GM12891 (cell line): ENCODE measurements around the gene TTC5. TPM values are rescaled to one million over a fixed set of nuclear protein-coding genes. Genes with fewer than 3 reads are reported as not detected.
A peak's percentile ranks its signal among the peaks of the same experiment; 100 is the strongest.

Source experiments
- DNase-seq: peaks from one replicate; pipeline ENCODE4 v3.0.0; 2011; ENCODE audit warnings: low spot score; ENCODE audit not compliant: insufficient read length
- FAIRE-seq: peaks from 2 replicates; lab custom pipeline; 2011; peaks lifted over from hg19 to GRCh38; lab: Jason Lieb, UNC
- PAX5 ChIP-seq: IDR thresholded peaks from 2 replicates; pipeline ENCODE4 v1.6.1; 2011; ENCODE audit warnings: low read length, moderate library complexity, mild to moderate bottlenecking; ENCODE audit not compliant: insufficient read depth, severe bottlenecking
- POLR2A ChIP-seq: IDR thresholded peaks from 2 replicates; pipeline ENCODE4 v1.6.1; 2011; ENCODE audit warnings: low read depth, low read length, control low read depth
- POLR2AphosphoS5 ChIP-seq: IDR thresholded peaks from 2 replicates; pipeline ENCODE4 v1.6.1; 2011; ENCODE audit warnings: low read depth, low read length, control low read depth
- POU2F2 ChIP-seq: IDR thresholded peaks from 2 replicates; pipeline ENCODE4 v1.6.1; 2011; ENCODE audit warnings: low read depth, mild to moderate bottlenecking, control low read depth, low read length, moderate library complexity
- SPI1 ChIP-seq: IDR thresholded peaks from 2 replicates; pipeline ENCODE4 v1.6.1; 2011; ENCODE audit warnings: low read depth, low read length, control low read depth
- TAF1 ChIP-seq: IDR thresholded peaks from 2 replicates; pipeline ENCODE4 v1.6.1; 2011; ENCODE audit warnings: low read depth, low read length, control low read depth
- polyA plus RNA-seq: library from polyadenylated mRNA; unstranded; fragments of >200 nt; gene quantifications from one replicate; pipeline ENCODE4 v1.2.1, GENCODE V29; 2012; ENCODE audit warnings: low read depth, missing spikeins, inconsistent platforms; ENCODE audit not compliant: missing spikeins

Gene TTC5, protein sequence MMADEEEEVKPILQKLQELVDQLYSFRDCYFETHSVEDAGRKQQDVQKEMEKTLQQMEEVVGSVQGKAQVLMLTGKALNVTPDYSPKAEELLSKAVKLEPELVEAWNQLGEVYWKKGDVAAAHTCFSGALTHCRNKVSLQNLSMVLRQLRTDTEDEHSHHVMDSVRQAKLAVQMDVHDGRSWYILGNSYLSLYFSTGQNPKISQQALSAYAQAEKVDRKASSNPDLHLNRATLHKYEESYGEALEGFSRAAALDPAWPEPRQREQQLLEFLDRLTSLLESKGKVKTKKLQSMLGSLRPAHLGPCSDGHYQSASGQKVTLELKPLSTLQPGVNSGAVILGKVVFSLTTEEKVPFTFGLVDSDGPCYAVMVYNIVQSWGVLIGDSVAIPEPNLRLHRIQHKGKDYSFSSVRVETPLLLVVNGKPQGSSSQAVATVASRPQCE
- 6.1 TPM for polyA plus RNA-seq

- peak; percentile 68; the same call in 1 of the 2 replicates for TF ChIP-seq POLR2AphosphoS5
- TF ChIP-seq SPI1 = no peak
- peak; percentile 69 for TF ChIP-seq POLR2A
- TF ChIP-seq PAX5 = no peak
- TF ChIP-seq POU2F2 = peak; percentile 61; the same call in 1 of the 2 replicates
- peak; percentile 48; the same call in 1 of the 2 replicates for TF ChIP-seq TAF1
- DNase-seq (peak; percentile 63), FAIRE-seq (peak; percentile 94)
Measured at GRCh38 chr14:20305265-20306078, at the start of gene TTC5. TSS of gene TTC5 (minus strand) at chr14:20305951. CDS start at chr14:20305937, 14 bp downstream.

DNA sequence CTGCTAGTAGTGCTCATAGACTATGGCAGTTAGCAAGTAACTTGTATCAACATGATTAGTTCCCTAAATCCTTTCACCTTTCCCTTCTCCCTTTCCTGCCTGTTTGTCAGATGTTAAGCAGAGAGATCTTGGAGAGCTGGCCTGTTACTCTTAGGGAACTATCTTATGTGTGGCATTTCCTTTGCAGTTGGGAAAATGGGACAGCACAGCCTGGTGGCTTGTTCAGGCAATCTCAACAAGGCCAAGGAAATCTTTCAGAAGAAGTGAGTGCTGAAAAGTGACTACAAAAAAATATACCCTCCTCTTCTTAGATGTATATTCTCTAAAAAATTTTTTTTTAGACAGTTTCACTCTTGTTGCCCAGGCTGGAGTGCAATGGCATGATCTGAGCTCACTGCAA is 45.1 kb upstream of the TTC5 start:
- FAIRE-seq = no peak
- no peak for TF ChIP-seq POU2F2
- no peak for TF ChIP-seq POLR2A
- TF ChIP-seq TAF1 = no peak
- TF ChIP-seq POLR2AphosphoS5 = no peak
- no peak for TF ChIP-seq PAX5
- TF ChIP-seq SPI1 = no peak
- no peak for DNase-seq

GRCh38 chr14:20350282-20350681 is 44.5 kb upstream of the TTC5 start:
- DNase-seq (no peak), FAIRE-seq (no peak)
- TF ChIP-seq PAX5 (no peak), POU2F2 (no peak), POLR2A (no peak), TAF1 (no peak), SPI1 (no peak), POLR2AphosphoS5 (no peak)

- no peak for TF ChIP-seq POLR2A
- no peak for FAIRE-seq
Measured at GRCh38 chr14:20347747-20348146, 42.0 kb upstream of the TTC5 start.

DNA sequence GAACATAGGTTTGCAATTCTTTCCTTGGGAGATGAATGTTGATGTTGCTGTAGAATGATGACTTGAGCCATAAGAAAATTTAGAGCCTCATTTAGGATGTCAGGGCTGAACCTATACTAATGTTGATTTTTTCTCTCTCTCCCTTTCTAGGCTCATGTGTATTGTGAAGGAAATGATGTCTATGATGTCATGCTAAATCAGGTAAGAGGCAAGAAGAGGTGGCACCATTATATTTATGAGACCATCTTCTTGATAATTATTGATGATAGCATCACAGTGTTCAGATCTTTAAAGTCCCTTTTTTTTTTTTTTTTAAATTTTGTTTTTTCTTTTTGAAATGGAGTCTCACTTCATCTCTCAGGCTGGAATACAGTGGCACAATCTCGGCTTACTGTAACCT is 41.0 kb upstream of the TTC5 start:
- DNase-seq = no peak

More at GRCh38 chr14:20347747-20348146, 42.0 kb upstream of the TTC5 start:
- DNase-seq = no peak

DNA sequence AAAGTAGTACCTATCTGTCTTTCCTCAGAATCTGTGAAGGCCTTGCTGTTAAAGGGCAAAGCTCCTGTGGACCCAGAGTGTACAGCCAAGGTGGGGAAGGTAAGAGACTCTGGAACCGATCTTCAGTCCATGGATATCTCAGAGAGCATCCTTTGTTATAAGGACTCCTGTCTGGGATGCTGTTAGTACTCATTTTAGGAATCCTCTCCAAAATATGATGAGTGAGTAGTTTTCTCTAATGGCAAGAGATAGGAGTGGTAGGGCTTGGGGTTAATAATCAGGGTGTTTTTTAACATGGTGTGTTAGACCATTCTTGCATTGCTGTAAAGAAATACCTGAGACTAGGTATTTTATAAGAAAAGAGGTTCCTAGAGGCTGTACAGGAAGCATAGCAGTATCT is 39.6 kb upstream of the TTC5 start:
- FAIRE-seq = no peak

More for the DNA sequence above, 41.0 kb upstream of the TTC5 start:
- no peak for FAIRE-seq
- TF ChIP-seq POLR2A (no peak), TAF1 (no peak), SPI1 (no peak), POLR2AphosphoS5 (no peak), PAX5 (no peak), POU2F2 (no peak)

DNA sequence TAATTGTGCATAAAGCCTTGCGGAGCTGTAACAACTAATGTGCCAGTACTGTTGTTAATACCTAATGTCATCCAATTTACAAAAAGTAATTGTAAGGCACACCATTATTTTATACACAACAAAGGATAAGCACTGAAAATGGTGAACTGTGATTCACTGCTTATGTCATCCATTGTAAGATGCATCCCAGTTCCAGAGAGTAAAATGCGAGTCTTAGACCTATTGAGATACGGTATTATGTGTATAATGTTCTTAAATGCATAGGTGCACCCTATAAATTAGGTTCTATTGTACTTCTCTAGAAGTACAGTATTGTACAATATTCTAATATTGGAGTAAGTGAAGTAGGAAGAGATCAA is 38.1 kb upstream of the TTC5 start:
- DNase-seq = no peak
- no peak for FAIRE-seq

More for the DNA sequence above, 39.6 kb upstream of the TTC5 start:
- TF ChIP-seq TAF1 (no peak), POU2F2 (no peak), POLR2AphosphoS5 (no peak), SPI1 (no peak), POLR2A (no peak), PAX5 (no peak)
- no peak for DNase-seq

GRCh38 chr14:20343092-20343861 is 37.5 kb upstream of the TTC5 start, which contains the start of gene PARP2:
TSS of gene PARP2 (plus strand) at chr14:20343635. CDS start at chr14:20343642, 7 bp downstream.
- FAIRE-seq = peak; percentile 100
- TF ChIP-seq POU2F2 (peak; percentile 98; the same call in 1 of the 2 replicates), TAF1 (peak; percentile 55; the same call in 1 of the 2 replicates), POLR2A (peak; percentile 99), POLR2AphosphoS5 (peak; percentile 100), PAX5 (no peak)
- peak; percentile 74 for DNase-seq

More for the DNA sequence above, 38.1 kb upstream of the TTC5 start:
- TF ChIP-seq PAX5 (no peak), POLR2AphosphoS5 (no peak), POU2F2 (no peak), SPI1 (no peak), TAF1 (no peak), POLR2A (no peak)
